PC-9 (cell line): Measurements from ENCODE around the gene CARD11.

Experiments used
- CTCF ChIP-seq: fragments of 200-600 bp; sonication (generic); conservative IDR thresholded peaks from 2 replicates; pipeline ENCODE4 v1.6.1; 2017; ENCODE audit warnings: mixed run types, antibody characterized with exemption, mild to moderate bottlenecking, moderate library complexity
- EZH2 ChIP-seq: fragments of 200-600 bp; sonication (generic); IDR thresholded peaks from 2 replicates; pipeline ENCODE4 v1.8.0; 2017; ENCODE audit warnings: antibody characterized with exemption, low read depth

GRCh38 chr7:3068530-3068929 is 24.9 kb upstream of the CARD11 start:
- TF ChIP-seq CTCF (no peak), EZH2 (no peak)
